GM23338 (cell line): ENCODE results near the gene SBK3. TPM values are rescaled to one million over a fixed set of nuclear protein-coding genes. Genes with fewer than 3 reads are reported as not detected.
A peak's percentile ranks its signal among the peaks of the same experiment; 100 is the strongest.

Experiments used
- ATAC-seq: fragments of 200-7000 bp; cut with Tn5 transposase; 3 replicates; pipeline ENCODE4 v1.9.1; 2020
- DNase-seq: peaks from one replicate; pipeline ENCODE4 v3.0.0-alpha.2; 2015; ENCODE audit warnings: low spot score
- H2AFZ ChIP-seq: fragments of 200-600 bp; sonication (generic); 2 replicates; pipeline ENCODE4 v1.8.0; 2016; ENCODE audit warnings: antibody characterized with exemption, mild to moderate bottlenecking, moderate library complexity
- H3F3A ChIP-seq: fragments of 200-600 bp; sonication (generic); replicated peaks from 2 replicates; pipeline ENCODE4 v1.8.0; 2017; ENCODE audit warnings: antibody characterized with exemption, mixed run types, low read depth
- H3K27ac ChIP-seq: fragments of 200-600 bp; sonication (generic); 2 replicates; pipeline ENCODE4 v1.6.1; 2016; ENCODE audit warnings: low read depth
- H3K27me3 ChIP-seq: fragments of 200-600 bp; sonication (generic); 2 replicates; pipeline ENCODE4 v1.8.0; 2016; ENCODE audit warnings: mild to moderate bottlenecking, mixed run types, moderate library complexity; ENCODE audit not compliant: insufficient read depth
- H3K36me3 ChIP-seq: fragments of 200-600 bp; sonication (generic); 2 replicates; pipeline ENCODE4 v1.8.0; 2016; ENCODE audit warnings: mild to moderate bottlenecking; ENCODE audit not compliant: insufficient read depth
- H3K4me1 ChIP-seq: fragments of 200-600 bp; sonication (generic); 2 replicates; pipeline ENCODE4 v1.8.0; 2016; ENCODE audit warnings: mild to moderate bottlenecking, moderate library complexity; ENCODE audit not compliant: insufficient read depth
- H3K4me2 ChIP-seq: fragments of 200-600 bp; sonication (generic); 2 replicates; pipeline ENCODE4 v1.7.1; 2017; ENCODE audit warnings: mixed run types
- H3K4me3 ChIP-seq: fragments of 200-600 bp; sonication (generic); 2 replicates; pipeline ENCODE4 v1.6.1; 2016; ENCODE audit warnings: mixed run types
- H3K79me2 ChIP-seq: fragments of 200-600 bp; sonication (generic); replicated peaks from 2 replicates; pipeline ENCODE4 v1.8.0; 2017; ENCODE audit warnings: mild to moderate bottlenecking; ENCODE audit not compliant: insufficient read depth
- H3K9me2 ChIP-seq: fragments of 200-600 bp; sonication (generic); 2 replicates; pipeline ENCODE4 v1.8.0; 2017; ENCODE audit not compliant: insufficient read depth
- H4K20me1 ChIP-seq: fragments of 200-600 bp; sonication (generic); replicated peaks from 2 replicates; pipeline ENCODE4 v1.8.0; 2017; ENCODE audit warnings: mild to moderate bottlenecking; ENCODE audit not compliant: insufficient read depth
- H3K27ac Mint-ChIP-seq: 2 replicates; pipeline ENCODE4 v1.8.0; 2020; ENCODE audit warnings: inconsistent platforms, mild to moderate bottlenecking, moderate library complexity, mixed read lengths
- H3K27me3 Mint-ChIP-seq: 3 replicates; pipeline ENCODE4 v1.8.0; 2022; ENCODE audit warnings: low read depth, mild to moderate bottlenecking, moderate library complexity, mixed read lengths, inconsistent platforms; ENCODE audit not compliant: insufficient read depth, poor library complexity
- H3K36me3 Mint-ChIP-seq: 3 replicates; pipeline ENCODE4 v1.8.0; 2021; ENCODE audit warnings: low read depth, mild to moderate bottlenecking, inconsistent platforms, moderate library complexity, mixed read lengths
- H3K4me1 Mint-ChIP-seq: 3 replicates; pipeline ENCODE4 v1.8.0; 2020; ENCODE audit warnings: mild to moderate bottlenecking, inconsistent platforms, mixed read lengths
- H3K4me3 Mint-ChIP-seq: 3 replicates; pipeline ENCODE4 v1.8.0; 2021; ENCODE audit warnings: moderate library complexity, mild to moderate bottlenecking, inconsistent platforms, mixed read lengths
- H3K9me3 Mint-ChIP-seq: 3 replicates; pipeline ENCODE4 v1.8.0; 2020; ENCODE audit warnings: moderate library complexity, mild to moderate bottlenecking, inconsistent platforms, mixed read lengths
- CREB1 ChIP-seq: fragments of 250-450 bp; sonication (Bioruptor Pico); IDR thresholded peaks from 2 replicates; pipeline ENCODE4 v1.5.0; 2020; ENCODE audit warnings: low read depth, mild to moderate bottlenecking, moderate library complexity
- NANOG ChIP-seq: IDR thresholded peaks from 2 replicates; pipeline ENCODE4 v1.6.1; 2016; ENCODE audit warnings: antibody characterized with exemption, borderline replicate concordance
- ZNF114 ChIP-seq: fragments of 250-450 bp; sonication (Bioruptor Pico); IDR thresholded peaks from 2 replicates; pipeline ENCODE4 v1.5.0; 2020; ENCODE audit warnings: mild to moderate bottlenecking, moderate library complexity
- polyA plus RNA-seq: library from polyadenylated mRNA; unstranded; fragments of >200 nt; fragmentation: Nextera tagmentation; extraction: Ambion mirVana; gene quantifications from 2 replicates; pipeline ENCODE4 v1.2.1, GENCODE V29; 2016
- total RNA-seq: library from RNA; depleted of rRNA; stranded (reverse); fragments of >200 nt; shearing (Covaris generic); gene quantifications from 2 replicates; pipeline ENCODE4 v1.2.3, GENCODE V29; 2014
- TF ChIP-seq, protein P1 (sequence below): fragments of 250-450 bp; sonication (Bioruptor Pico); IDR thresholded peaks from 2 replicates; pipeline ENCODE4 v1.5.0; 2020; ENCODE audit warnings: mild to moderate bottlenecking, moderate library complexity
- TF ChIP-seq, protein P2 (sequence below): IDR thresholded peaks from one replicate; pipeline ENCODE4 v1.6.1; 2018; ENCODE audit warnings: antibody characterized with exemption; ENCODE audit not compliant: unreplicated experiment

Gene SBK3
- total and polyA plus RNA-seq, 2 experiments from 2014 or later = 0.27 to 0.94 TPM

DNA sequence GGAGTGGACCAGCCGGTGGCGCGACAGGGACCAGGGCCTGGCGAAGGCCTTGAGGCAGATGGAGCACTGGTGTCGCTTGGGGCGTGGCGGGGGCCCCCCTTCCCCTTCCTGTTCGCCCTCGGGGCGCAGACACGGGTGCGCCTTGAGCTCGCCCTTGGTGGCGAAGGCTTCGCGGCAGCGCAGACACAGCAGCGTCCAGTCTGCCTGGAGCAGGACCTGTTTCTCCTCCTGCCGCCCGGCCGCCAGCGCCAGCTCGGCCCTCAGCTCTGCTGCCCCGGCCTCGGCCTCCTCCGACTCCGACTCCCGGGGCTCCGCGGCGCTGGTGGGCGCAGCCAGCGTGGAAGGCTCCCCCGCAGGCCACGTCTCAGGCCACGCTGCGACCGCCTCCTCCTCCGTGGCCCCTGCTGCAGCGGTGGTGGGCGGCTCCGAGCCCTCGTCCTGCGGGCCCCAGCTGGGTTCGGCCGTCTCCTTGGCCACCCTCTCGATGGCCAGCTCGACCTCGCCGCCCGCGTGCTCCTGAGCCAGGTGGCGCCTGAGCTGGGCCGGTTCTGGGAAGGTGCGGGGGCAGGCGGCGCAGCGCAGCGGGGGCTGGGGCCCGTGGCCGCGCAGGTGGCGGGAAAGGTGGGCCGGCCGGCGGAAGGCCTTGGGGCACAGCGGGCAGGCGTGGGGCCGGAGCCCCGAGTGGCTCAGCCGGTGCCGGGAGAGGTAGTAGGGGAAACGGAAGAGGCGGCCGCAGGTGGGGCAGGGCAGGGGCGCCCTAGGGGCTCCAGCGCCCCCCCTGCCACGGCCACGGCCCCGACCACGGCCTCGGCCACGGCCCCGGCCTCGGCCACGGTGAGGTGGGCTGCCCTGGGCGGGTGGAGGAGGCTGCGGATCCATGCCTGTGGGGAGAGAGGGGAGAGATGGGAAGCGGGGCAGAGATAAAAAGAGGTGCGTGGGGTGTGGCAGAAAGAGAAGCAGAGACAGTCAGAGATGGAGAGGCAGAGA, 33.7 kb upstream of the SBK3 start:
- H3K4me3 ChIP-seq = peak overlapping the region; percentile 93
- H3K9me2 ChIP-seq = no peaks in the 10 kb centered on the region
- H3K4me3 Mint-ChIP-seq = peak overlapping the region; percentile 87

DNA sequence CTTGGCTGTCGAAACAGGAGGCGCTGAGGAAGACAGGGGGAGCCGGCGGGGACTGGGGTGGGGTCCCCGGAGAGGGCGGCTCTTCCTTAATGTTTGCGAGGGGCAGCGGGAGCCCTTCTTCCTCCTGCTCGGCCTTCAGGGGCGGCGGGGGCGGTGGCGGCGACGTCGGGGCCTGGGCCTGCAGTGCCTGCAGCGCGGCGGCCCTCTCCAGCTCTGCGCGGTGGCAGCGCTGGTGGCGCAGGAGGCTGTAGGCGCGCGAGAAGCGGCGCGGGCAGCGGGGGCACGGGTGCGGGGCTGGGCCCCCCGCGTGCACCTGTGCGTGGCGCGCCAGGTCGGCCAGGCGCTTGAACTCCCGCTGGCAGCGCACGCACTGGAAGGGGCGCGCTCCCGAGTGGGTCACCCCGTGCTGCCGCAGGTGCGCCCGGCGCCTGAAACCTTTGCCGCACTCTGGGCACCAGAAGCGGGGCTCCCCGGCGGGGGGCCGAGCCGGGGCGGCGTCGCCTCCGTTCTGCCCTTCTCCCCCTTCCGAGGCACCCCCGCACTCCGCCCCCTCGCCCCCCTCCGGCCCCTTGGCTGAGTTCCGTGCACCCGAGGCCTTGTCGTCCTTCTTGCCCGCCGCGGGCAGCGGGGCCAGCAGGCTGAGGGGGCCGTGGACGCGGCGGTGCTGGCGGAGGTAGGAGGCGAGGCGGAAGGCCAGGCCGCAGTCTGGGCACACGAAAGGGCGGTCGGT, 32.9 kb upstream of the SBK3 start:
- H3K9me2 ChIP-seq = no peaks in the 10 kb centered on the region
- ATAC-seq (no peak), DNase-seq (no peak)
- H3K27ac ChIP-seq = no peak overlapping the region
- no peak overlapping the region for H3K4me3 ChIP-seq
- peaks cover 9% of the 10 kb centered on the region for H3K4me1 Mint-ChIP-seq
- no peak overlapping the region for H3K4me3 Mint-ChIP-seq
- no peaks in the 10 kb centered on the region for H3K9me3 Mint-ChIP-seq
- H3K27me3 Mint-ChIP-seq = peaks cover 12% of the 10 kb centered on the region
- no peaks in the 10 kb centered on the region; the same call in none of the 2 replicates for H3K36me3 ChIP-seq
- peaks cover 25% of the 10 kb centered on the region for H3K36me3 Mint-ChIP-seq
- no peaks in the 10 kb centered on the region; the same call in 1 of the 2 replicates for H4K20me1 ChIP-seq
- H3K4me1 ChIP-seq = no peaks in the 10 kb centered on the region
- no peak overlapping the region for H3K27ac Mint-ChIP-seq
- H3K79me2 ChIP-seq = peaks cover 13% of the 10 kb centered on the region; the same call in 1 of the 2 replicates
- H3K27me3 ChIP-seq = no peaks in the 10 kb centered on the region
- no peak overlapping the region for H3K4me2 ChIP-seq
- H2AFZ ChIP-seq = no peak overlapping the region
- H3F3A ChIP-seq = peaks cover 14% of the 10 kb centered on the region
- TF ChIP-seq CREB1 (CRISPR knock-in tag) = no peak
- TF ChIP-seq, protein P1, sequence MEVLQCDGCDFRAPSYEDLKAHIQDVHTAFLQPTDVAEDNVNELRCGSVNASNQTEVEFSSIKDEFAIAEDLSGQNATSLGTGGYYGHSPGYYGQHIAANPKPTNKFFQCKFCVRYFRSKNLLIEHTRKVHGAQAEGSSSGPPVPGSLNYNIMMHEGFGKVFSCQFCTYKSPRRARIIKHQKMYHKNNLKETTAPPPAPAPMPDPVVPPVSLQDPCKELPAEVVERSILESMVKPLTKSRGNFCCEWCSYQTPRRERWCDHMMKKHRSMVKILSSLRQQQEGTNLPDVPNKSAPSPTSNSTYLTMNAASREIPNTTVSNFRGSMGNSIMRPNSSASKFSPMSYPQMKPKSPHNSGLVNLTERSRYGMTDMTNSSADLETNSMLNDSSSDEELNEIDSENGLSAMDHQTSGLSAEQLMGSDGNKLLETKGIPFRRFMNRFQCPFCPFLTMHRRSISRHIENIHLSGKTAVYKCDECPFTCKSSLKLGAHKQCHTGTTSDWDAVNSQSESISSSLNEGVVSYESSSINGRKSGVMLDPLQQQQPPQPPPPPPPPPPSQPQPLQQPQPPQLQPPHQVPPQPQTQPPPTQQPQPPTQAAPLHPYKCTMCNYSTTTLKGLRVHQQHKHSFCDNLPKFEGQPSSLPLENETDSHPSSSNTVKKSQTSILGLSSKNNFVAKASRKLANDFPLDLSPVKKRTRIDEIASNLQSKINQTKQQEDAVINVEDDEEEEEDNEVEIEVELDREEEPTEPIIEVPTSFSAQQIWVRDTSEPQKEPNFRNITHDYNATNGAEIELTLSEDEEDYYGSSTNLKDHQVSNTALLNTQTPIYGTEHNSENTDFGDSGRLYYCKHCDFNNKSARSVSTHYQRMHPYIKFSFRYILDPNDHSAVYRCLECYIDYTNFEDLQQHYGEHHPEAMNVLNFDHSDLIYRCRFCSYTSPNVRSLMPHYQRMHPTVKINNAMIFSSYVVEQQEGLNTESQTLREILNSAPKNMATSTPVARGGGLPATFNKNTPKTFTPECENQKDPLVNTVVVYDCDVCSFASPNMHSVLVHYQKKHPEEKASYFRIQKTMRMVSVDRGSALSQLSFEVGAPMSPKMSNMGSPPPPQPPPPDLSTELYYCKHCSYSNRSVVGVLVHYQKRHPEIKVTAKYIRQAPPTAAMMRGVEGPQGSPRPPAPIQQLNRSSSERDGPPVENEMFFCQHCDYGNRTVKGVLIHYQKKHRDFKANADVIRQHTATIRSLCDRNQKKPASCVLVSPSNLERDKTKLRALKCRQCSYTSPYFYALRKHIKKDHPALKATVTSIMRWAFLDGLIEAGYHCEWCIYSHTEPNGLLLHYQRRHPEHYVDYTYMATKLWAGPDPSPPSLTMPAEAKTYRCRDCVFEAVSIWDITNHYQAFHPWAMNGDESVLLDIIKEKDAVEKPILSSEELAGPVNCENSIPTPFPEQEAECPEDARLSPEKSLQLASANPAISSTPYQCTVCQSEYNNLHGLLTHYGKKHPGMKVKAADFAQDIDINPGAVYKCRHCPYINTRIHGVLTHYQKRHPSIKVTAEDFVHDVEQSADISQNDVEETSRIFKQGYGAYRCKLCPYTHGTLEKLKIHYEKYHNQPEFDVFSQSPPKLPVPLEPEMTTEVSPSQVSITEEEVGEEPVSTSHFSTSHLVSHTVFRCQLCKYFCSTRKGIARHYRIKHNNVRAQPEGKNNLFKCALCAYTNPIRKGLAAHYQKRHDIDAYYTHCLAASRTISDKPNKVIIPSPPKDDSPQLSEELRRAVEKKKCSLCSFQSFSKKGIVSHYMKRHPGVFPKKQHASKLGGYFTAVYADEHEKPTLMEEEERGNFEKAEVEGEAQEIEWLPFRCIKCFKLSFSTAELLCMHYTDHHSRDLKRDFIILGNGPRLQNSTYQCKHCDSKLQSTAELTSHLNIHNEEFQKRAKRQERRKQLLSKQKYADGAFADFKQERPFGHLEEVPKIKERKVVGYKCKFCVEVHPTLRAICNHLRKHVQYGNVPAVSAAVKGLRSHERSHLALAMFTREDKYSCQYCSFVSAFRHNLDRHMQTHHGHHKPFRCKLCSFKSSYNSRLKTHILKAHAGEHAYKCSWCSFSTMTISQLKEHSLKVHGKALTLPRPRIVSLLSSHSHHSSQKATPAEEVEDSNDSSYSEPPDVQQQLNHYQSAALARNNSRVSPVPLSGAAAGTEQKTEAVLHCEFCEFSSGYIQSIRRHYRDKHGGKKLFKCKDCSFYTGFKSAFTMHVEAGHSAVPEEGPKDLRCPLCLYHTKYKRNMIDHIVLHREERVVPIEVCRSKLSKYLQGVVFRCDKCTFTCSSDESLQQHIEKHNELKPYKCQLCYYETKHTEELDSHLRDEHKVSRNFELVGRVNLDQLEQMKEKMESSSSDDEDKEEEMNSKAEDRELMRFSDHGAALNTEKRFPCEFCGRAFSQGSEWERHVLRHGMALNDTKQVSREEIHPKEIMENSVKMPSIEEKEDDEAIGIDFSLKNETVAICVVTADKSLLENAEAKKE = no peak

More for the DNA sequence above, 33.7 kb upstream of the SBK3 start:
- DNase-seq = no peak
- ATAC-seq = no peak
- TF ChIP-seq, protein P2, sequence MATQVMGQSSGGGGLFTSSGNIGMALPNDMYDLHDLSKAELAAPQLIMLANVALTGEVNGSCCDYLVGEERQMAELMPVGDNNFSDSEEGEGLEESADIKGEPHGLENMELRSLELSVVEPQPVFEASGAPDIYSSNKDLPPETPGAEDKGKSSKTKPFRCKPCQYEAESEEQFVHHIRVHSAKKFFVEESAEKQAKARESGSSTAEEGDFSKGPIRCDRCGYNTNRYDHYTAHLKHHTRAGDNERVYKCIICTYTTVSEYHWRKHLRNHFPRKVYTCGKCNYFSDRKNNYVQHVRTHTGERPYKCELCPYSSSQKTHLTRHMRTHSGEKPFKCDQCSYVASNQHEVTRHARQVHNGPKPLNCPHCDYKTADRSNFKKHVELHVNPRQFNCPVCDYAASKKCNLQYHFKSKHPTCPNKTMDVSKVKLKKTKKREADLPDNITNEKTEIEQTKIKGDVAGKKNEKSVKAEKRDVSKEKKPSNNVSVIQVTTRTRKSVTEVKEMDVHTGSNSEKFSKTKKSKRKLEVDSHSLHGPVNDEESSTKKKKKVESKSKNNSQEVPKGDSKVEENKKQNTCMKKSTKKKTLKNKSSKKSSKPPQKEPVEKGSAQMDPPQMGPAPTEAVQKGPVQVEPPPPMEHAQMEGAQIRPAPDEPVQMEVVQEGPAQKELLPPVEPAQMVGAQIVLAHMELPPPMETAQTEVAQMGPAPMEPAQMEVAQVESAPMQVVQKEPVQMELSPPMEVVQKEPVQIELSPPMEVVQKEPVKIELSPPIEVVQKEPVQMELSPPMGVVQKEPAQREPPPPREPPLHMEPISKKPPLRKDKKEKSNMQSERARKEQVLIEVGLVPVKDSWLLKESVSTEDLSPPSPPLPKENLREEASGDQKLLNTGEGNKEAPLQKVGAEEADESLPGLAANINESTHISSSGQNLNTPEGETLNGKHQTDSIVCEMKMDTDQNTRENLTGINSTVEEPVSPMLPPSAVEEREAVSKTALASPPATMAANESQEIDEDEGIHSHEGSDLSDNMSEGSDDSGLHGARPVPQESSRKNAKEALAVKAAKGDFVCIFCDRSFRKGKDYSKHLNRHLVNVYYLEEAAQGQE = no peak
- no peak for TF ChIP-seq NANOG
- TF ChIP-seq ZNF114 (CRISPR knock-in tag) = no peak
- Histone ChIP-seq H3K27me3 (no peaks in the 10 kb centered on the region), H3K36me3 (no peaks in the 10 kb centered on the region; the same call in none of the 2 replicates), H3K4me2 (peak overlapping the region; percentile 89), H3K79me2 (peaks cover 13% of the 10 kb centered on the region; the same call in 1 of the 2 replicates), H3K4me1 (no peaks in the 10 kb centered on the region), H2AFZ (no peak overlapping the region), H3K27ac (peak overlapping the region; percentile 55; the same call in 1 of the 2 replicates), H4K20me1 (no peaks in the 10 kb centered on the region; the same call in 1 of the 2 replicates), H3F3A (peaks cover 14% of the 10 kb centered on the region)
- Mint-ChIP-seq H3K36me3 (peaks cover 25% of the 10 kb centered on the region), H3K27ac (0 out of 2 replicates have a peak overlapping the region, but pooled peaks have one; percentile 74), H3K9me3 (no peaks in the 10 kb centered on the region), H3K27me3 (peaks cover 12% of the 10 kb centered on the region), H3K4me1 (peaks cover 9% of the 10 kb centered on the region)
